ACHN (cell line): ENCODE results near the gene IGSF6.
"Not testable (repeated sequence)": the region's sequence is repeated elsewhere in the genome, so short reads cannot be mapped to it uniquely, and the experiment has no call there.

Source experiments
- DNase-seq: peaks from one replicate; pipeline ENCODE4 v3.0.0-alpha.2; 2015
- in situ Hi-C: cut with HindIII; loops from 2 replicates; pipeline ENCODE4 v1.10.0; 2017; ENCODE audit warnings: low sequenced_read_pairs, low pct_ligation_motif_present, low pct_unique_long_range_greater_than_20kb

Gene IGSF6

DNA sequence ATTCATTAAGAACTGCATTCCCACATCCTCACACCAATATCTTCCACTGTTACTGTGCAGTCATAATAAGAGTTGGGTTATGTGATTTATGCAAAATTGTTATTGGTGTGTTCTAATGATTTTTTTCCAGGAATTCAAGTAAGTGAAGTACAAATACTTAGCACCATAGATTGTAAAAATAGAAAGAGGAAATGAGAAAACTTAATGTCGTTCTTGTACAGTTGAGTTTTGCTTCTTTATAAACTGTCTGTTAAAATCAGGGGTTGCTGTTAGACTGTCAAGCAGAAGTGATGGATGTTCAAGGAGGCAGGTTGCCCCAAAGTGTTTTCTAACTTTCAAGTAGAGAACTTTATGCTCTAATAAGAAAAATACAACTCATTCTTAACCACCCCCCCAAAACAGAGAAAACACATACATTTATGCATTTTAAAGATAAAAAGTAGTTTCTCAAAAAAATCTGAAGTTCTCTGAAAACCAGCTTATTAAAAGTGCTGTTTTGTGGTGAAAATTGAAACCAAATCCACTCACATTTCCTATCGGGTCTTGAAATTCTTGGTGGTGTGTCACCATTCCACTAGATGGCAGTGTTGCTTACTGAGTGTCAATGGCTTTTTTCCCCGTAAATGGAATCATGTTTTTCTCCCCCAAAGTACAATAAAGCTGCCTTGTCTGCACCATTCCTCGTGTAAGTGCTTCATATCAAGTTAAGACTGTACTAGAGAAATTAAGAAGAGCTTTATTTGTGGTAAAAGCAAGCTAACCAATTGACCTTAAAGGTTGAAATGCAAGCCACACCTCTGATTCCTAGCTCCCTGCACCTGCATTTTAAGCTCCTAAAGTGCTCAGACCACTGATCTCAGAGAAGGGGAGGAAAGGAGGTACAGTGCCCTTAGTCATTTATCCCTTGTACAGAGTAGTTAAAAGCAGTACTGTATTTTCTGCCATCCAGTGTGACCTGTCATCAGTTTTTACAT lies 4.7 kb upstream of the IGSF6 start:
- peak; percentile 68 for DNase-seq
- in situ Hi-C loops: no loop called here

DNA sequence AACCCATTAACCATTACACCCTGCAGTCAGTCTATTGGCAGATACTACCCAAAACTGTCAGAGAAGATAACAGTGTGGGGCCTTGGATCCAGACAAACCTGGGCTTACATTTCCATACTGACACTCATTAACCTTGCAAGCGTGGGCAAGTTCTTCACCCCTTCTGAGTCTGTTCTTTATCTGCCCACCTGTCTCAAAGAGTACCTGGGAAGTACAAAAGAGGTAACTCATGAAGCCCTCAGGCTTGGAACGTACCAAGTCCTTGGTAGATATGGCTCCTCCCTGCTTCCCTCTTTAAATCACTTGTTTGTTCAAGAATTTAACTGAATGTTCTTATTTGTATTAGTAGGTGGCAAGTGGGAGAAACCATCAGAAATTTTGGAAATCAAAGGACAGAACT lies 2.5 kb upstream of the IGSF6 start:
- DNase-seq: no peak
- in situ Hi-C loops: no loop called here

GRCh38 chr16:21654466-21654865 lies 2.1 kb upstream of the IGSF6 start:
- in situ Hi-C loops: no loop called here
- no peak for DNase-seq

- no peak for DNase-seq
- in situ Hi-C loops: no loop called here
These were observed 1.2 kb upstream of the IGSF6 start for GRCh38 chr16:21653571-21653970.

GRCh38 chr16:21651515-21651914 lies 893 bp downstream of the IGSF6 start:
- in situ Hi-C loops: no loop called here
- DNase-seq: no peak

- in situ Hi-C loops: no loop called here
- no peak for DNase-seq
These were observed 1.9 kb downstream of the IGSF6 start for GRCh38 chr16:21650521-21650920.

- DNase-seq, in situ Hi-C loops: not testable (repeated sequence)
These were observed 2.5 kb downstream of the IGSF6 start for GRCh38 chr16:21649826-21650406.

DNA sequence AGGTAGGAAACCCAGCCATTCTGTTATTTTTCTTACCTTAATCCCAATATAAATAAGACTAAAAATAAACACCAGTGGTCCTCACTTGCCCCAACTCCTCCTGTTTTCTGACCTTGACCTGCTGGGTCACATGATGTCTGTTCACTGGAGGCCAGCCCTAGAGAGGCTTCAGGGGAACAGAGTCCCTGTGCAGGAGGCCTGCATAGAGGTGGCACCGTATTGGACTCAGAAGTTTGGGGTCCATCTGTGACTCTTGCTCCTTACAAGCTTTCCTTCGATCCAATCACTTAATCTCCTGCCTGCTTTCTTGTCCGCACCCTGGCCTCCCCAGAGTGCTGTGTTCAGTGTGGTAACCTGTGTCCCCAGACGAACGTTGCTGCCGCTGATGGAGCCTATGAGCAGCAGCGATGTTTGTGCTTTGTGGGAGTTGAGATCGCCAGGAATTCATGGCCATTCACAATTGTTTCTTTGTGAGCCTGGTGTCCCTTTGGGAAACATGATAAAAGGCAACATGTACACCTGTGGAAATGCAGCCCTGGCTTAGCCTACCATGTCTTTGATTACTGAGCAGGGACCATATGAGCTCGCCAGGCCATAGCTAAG lies 4.7 kb downstream of the IGSF6 start:
- DNase-seq: no peak
- in situ Hi-C loops: no loop called here

- DNase-seq: no peak
- in situ Hi-C loops: no loop called here
These were observed 5.5 kb downstream of the IGSF6 start for GRCh38 chr16:21646721-21647561.

DNA sequence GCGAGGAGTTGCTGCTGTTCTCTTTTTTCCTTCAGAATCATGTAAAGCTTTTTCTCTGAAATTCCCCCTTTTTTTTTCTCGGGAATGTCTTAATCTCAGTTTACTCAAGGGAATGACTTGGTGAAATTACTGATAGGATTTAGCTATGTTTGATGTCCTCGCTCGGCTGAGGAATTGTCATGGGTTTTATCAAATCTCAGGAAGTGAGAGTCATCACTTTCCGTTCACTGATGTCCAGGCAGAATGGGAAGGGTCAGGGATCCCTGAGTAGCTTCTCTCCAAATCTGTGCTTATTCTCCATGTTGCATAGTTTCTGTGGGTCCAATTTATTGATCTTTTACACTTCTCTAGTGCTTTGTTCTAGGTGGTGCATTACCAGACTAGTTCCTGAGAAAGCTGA lies 6.3 kb downstream of the IGSF6 start:
- in situ Hi-C loops: no loop called here
- no peak for DNase-seq

DNA sequence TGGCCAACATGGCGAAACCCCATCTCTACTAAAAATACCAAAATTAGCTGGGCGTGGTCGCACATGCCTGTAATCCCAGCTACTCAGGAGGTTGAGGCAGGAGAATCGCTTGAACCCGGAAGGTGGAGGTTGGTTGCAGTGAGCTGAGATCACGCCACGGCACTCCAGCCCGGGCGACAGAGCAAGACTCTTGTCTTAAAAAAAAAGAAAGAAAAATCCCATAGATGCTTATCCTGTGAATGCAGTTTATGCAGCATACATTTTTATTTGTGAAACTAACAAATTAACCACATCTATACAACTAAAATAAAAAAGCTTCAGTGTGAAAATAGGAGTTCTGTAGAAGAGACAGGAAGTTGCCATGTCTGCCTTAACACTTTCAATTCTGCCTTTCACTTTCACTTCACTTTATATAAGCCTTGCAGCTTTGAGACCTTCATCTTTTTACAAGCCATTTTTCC lies 7.1 kb downstream of the IGSF6 start:
- in situ Hi-C loops: no loop called here
- peak; percentile 69 for DNase-seq

- in situ Hi-C loops: no loop called here
- DNase-seq: no peak
These were observed 7.7 kb downstream of the IGSF6 start for GRCh38 chr16:21644674-21645073.

GRCh38 chr16:21643785-21644184 lies 8.6 kb downstream of the IGSF6 start:
- DNase-seq: no peak
- in situ Hi-C loops: no loop called here

DNA sequence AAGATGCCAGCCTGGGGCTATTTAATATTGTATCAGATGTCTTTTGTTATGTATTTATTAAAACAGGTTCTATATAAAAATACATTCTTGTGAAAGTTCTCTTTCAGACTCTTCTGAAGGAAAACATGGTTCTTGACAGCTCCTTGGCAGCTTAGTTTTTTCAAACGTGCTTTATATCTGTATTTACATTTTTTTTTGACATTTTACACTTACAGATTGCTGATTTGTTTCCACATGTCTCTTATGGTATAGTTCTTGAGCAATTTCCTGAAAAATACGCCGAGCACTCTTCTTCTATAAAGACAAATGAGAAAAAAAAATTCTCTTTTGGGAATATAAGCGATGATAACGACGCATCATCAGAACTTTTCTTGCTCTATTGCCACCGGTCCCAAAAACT lies 9.5 kb downstream of the IGSF6 start:
- no peak for DNase-seq
- in situ Hi-C loops: no loop called here

DNA sequence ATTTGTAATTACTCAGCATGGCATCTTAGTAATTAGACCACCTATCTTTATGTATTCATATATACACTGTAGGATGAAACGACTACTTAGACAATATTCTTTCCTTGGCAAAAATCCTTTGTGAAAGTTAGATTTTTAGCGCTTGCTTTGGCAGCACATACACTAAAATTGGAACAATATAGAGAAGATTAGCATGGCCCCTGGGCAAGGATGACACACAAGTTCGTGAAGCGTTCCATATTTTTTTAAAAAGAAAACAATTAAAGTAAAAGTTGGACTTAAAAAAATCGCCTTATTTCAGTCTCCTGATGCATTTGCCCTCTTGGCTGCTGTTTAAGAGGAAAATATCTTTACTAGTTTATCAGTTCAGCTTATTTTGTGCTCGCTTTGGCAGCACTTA lies 10.5 kb downstream of the IGSF6 start:
- no peak for DNase-seq
- in situ Hi-C loops: no loop called here

GRCh38 chr16:21639493-21639892 lies 12.9 kb downstream of the IGSF6 start:
- in situ Hi-C loops: no loop called here
- no peak for DNase-seq

- in situ Hi-C loops: no loop called here
- DNase-seq: no peak
These were observed 13.8 kb downstream of the IGSF6 start for GRCh38 chr16:21638573-21638975.

GRCh38 chr16:21637032-21637968 lies 15.1 kb downstream of the IGSF6 start:
- in situ Hi-C loops: no loop called here
- DNase-seq: no peak
